ENCODE measurements around the gene RAD1. TPM values are rescaled to one million over a fixed set of nuclear protein-coding genes. Genes with fewer than 3 reads are reported as not detected.

Gene RAD1
- polyA plus RNA-seq, 1 donor = 28.8 TPM

GRCh38 chr5:34897646-34898045 is 17.7 kb downstream of the RAD1 start:
- no peaks in the 10 kb centered on the region for H3K9me3 ChIP-seq (ENCODE audit: control insufficient read depth, low read depth, low read length)
- no peak overlapping the region for H3K4me3 ChIP-seq (ENCODE audit: low read length)
- no peaks in the 10 kb centered on the region for H3K27me3 ChIP-seq (ENCODE audit: control insufficient read depth, insufficient read depth, low read length)
- H3K27ac ChIP-seq (ENCODE audit: low read length) = no peak overlapping the region
- no peaks in the 10 kb centered on the region for H3K36me3 ChIP-seq (ENCODE audit: control insufficient read depth, insufficient read depth, low read length)
- DNase-seq = no peak
- H3K4me1 ChIP-seq (ENCODE audit: control insufficient read depth, insufficient read depth, low read length) = peaks cover 5% of the 10 kb centered on the region

GRCh38 chr5:34895641-34896419 is 19.5 kb downstream of the RAD1 start:
- peaks cover 5% of the 10 kb centered on the region for H3K4me1 ChIP-seq (ENCODE audit: control insufficient read depth, insufficient read depth, low read length)
- peak in 1 of 2 donors; percentile 36 for DNase-seq
- WGBS (ENCODE audit: insufficient coverage, low lambda C conversion rate) = no CpG with 5 or more reads among the region's 2 CpGs

GRCh38 chr5:34894716-34895115 is 20.6 kb downstream of the RAD1 start:
- no peak overlapping the region for H3K27ac ChIP-seq (ENCODE audit: low read length)
- no peak overlapping the region for H3K4me3 ChIP-seq (ENCODE audit: low read length)
- H3K4me1 ChIP-seq (ENCODE audit: control insufficient read depth, insufficient read depth, low read length) = peaks cover 8% of the 10 kb centered on the region
- H3K27me3 ChIP-seq (ENCODE audit: control insufficient read depth, insufficient read depth, low read length) = no peaks in the 10 kb centered on the region
- H3K36me3 ChIP-seq (ENCODE audit: control insufficient read depth, insufficient read depth, low read length) = no peaks in the 10 kb centered on the region
- no CpG with 5 or more reads among the region's 1 CpG for WGBS (ENCODE audit: insufficient coverage, low lambda C conversion rate)
- DNase-seq = no peak
- no peaks in the 10 kb centered on the region for H3K9me3 ChIP-seq (ENCODE audit: control insufficient read depth, low read depth, low read length)

More at GRCh38 chr5:34895641-34896419, 19.5 kb downstream of the RAD1 start:
- H3K9me3 ChIP-seq (ENCODE audit: control insufficient read depth, low read depth, low read length) = no peaks in the 10 kb centered on the region
- H3K27ac ChIP-seq (ENCODE audit: low read length) = no peak overlapping the region
- H3K27me3 ChIP-seq (ENCODE audit: control insufficient read depth, insufficient read depth, low read length) = no peaks in the 10 kb centered on the region
- H3K4me3 ChIP-seq (ENCODE audit: low read length) = no peak overlapping the region
- no peaks in the 10 kb centered on the region for H3K36me3 ChIP-seq (ENCODE audit: control insufficient read depth, insufficient read depth, low read length)

DNA sequence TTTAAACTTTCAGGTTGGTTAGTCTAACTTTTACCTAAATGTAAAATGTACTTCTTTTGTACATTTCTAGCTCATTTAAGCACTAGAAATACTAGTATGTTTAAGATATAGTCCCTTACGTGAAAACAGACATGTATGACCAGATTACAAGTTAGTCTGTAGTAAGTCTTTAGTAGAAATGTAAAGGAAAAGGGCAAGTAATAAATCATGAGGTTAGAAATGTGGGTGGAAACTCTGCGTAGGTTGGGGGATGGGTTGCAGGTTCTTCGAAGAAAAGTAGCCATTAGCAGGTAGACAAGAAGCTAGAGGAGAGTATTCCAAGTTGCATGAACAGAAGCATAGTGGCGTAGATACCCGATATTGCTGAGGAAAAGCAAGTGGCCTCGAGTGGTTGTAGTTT is 22.9 kb downstream of the RAD1 start:
- Histone ChIP-seq H3K4me3 (ENCODE audit: low read length) (no peak overlapping the region), H3K27ac (ENCODE audit: low read length) (no peak overlapping the region), H3K4me1 (ENCODE audit: control insufficient read depth, insufficient read depth, low read length) (peaks cover 11% of the 10 kb centered on the region), H3K9me3 (ENCODE audit: control insufficient read depth, low read depth, low read length) (no peaks in the 10 kb centered on the region), H3K36me3 (ENCODE audit: control insufficient read depth, insufficient read depth, low read length) (no peaks in the 10 kb centered on the region), H3K27me3 (ENCODE audit: control insufficient read depth, insufficient read depth, low read length) (no peaks in the 10 kb centered on the region)
- DNase-seq = no peak
- WGBS (ENCODE audit: insufficient coverage, low lambda C conversion rate) = 94% methylated on average over 3 of the region's 6 CpGs

- Histone ChIP-seq H3K9me3 (ENCODE audit: control insufficient read depth, low read depth, low read length) (no peaks in the 10 kb centered on the region), H3K27ac (ENCODE audit: low read length) (no peak overlapping the region), H3K27me3 (ENCODE audit: control insufficient read depth, insufficient read depth, low read length) (no peaks in the 10 kb centered on the region), H3K36me3 (ENCODE audit: control insufficient read depth, insufficient read depth, low read length) (no peaks in the 10 kb centered on the region), H3K4me3 (ENCODE audit: low read length) (no peak overlapping the region), H3K4me1 (ENCODE audit: control insufficient read depth, insufficient read depth, low read length) (peaks cover 11% of the 10 kb centered on the region)
- no peak for DNase-seq
- WGBS (ENCODE audit: insufficient coverage, low lambda C conversion rate) = 100% methylated on average over 2 of the region's 5 CpGs
Measured at GRCh38 chr5:34891981-34892380, 23.3 kb downstream of the RAD1 start.

DNA sequence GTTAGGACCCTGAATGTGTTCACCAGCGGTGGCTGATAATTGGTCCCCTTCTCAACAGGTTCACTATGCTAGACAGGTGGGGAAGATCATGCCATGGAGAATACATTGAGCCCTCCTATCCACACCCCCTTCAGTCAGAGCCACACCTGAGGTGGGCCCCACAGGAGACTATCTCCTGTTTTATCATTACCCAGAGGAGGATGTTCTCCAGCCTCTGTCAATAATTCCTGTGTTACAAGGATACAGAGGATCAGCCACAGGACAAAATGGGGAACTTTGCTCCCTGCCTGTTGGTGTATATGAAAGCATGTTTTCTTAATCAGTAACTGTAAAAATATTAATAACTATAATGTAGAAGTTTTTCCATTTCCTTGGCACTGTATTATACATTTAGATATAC is 25.9 kb downstream of the RAD1 start:
- no peaks in the 10 kb centered on the region for H3K36me3 ChIP-seq (ENCODE audit: control insufficient read depth, insufficient read depth, low read length)
- H3K27ac ChIP-seq (ENCODE audit: low read length) = no peak overlapping the region
- peaks cover 6% of the 10 kb centered on the region for H3K4me1 ChIP-seq (ENCODE audit: control insufficient read depth, insufficient read depth, low read length)
- H3K9me3 ChIP-seq (ENCODE audit: control insufficient read depth, low read depth, low read length) = no peaks in the 10 kb centered on the region
- WGBS (ENCODE audit: insufficient coverage, low lambda C conversion rate) = no CpG with 5 or more reads among the region's 1 CpG
- peak in 1 of 2 donors; percentile 62 for DNase-seq
- H3K27me3 ChIP-seq (ENCODE audit: control insufficient read depth, insufficient read depth, low read length) = no peaks in the 10 kb centered on the region
- no peak overlapping the region for H3K4me3 ChIP-seq (ENCODE audit: low read length)

DNA sequence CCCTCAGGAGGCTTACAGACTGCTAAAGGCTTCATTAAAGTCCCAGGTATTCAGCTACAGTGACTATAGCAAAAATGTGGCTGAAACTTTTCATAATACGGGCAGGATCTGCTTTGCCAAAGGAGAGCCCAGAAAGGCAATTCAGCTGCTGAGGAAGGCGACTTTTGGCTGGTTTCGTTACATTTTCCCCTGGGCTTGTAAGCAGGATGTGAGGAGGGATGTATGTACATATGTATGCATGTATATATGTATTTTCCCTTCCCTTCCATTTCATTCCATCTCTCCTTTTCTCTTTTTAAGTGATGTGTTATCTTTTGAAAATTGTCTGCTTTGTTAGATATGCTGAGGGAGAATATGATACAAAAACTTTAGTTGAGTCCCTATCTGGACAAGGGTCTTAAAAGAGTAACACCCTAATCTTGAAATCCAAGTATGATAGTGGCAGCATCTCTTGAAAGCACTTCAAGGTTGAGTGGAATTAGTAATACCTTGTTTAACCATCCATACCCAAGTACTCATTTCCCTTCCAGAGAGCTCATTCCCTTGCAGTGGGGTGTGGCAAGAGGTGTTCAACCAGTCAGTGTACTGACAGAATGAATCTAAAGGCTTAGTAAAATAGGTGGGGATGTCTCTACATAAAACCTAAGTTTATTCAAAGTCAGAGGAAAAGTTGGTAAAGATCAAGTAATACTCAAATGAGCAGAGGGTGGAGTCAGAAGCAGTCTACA is 28.7 kb downstream of the RAD1 start:
- H3K4me3 ChIP-seq (ENCODE audit: low read length) = no peak overlapping the region
- DNase-seq = no peak
- peaks cover 6% of the 10 kb centered on the region for H3K4me1 ChIP-seq (ENCODE audit: control insufficient read depth, insufficient read depth, low read length)
- no peaks in the 10 kb centered on the region for H3K27me3 ChIP-seq (ENCODE audit: control insufficient read depth, insufficient read depth, low read length)
- H3K36me3 ChIP-seq (ENCODE audit: control insufficient read depth, insufficient read depth, low read length) = no peaks in the 10 kb centered on the region
- H3K9me3 ChIP-seq (ENCODE audit: control insufficient read depth, low read depth, low read length) = no peaks in the 10 kb centered on the region
- WGBS (ENCODE audit: insufficient coverage, low lambda C conversion rate) = no CpG with 5 or more reads among the region's 3 CpGs
- no peak overlapping the region for H3K27ac ChIP-seq (ENCODE audit: low read length)

GRCh38 chr5:34881246-34881645 is 34.1 kb downstream of the RAD1 start:
- Histone ChIP-seq H3K4me3 (ENCODE audit: low read length) (no peak overlapping the region), H3K36me3 (ENCODE audit: control insufficient read depth, insufficient read depth, low read length) (no peaks in the 10 kb centered on the region), H3K4me1 (ENCODE audit: control insufficient read depth, insufficient read depth, low read length) (no peaks in the 10 kb centered on the region), H3K27me3 (ENCODE audit: control insufficient read depth, insufficient read depth, low read length) (no peaks in the 10 kb centered on the region), H3K27ac (ENCODE audit: low read length) (no peak overlapping the region), H3K9me3 (ENCODE audit: control insufficient read depth, low read depth, low read length) (no peaks in the 10 kb centered on the region)
- DNase-seq = peak in 1 of 2 donors; percentile 47

DNA sequence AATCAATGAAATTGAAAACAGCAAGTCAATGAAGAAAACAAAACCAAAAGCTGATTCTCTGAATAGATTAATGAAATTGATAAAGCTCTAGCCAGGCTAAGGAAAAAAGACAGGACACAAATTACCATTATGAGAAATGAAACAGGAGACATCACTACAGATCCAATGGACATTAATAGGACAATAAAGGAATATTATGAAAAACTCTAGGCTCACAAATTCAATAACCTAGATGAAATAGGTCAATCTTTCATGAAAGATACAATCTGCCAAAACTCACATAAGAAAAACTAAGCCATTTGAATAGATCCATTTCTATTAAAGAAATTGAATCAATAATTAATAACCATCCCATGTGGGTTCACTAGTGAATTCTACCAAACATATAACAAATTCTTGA is 39.0 kb downstream of the RAD1 start:
- Histone ChIP-seq H3K4me3 (ENCODE audit: low read length) (no peak overlapping the region), H3K36me3 (ENCODE audit: control insufficient read depth, insufficient read depth, low read length) (no peaks in the 10 kb centered on the region), H3K27me3 (ENCODE audit: control insufficient read depth, insufficient read depth, low read length) (no peaks in the 10 kb centered on the region), H3K9me3 (ENCODE audit: control insufficient read depth, low read depth, low read length) (no peaks in the 10 kb centered on the region), H3K4me1 (ENCODE audit: control insufficient read depth, insufficient read depth, low read length) (no peaks in the 10 kb centered on the region), H3K27ac (ENCODE audit: low read length) (no peak overlapping the region)
- no peak for DNase-seq

- H3K36me3 ChIP-seq (ENCODE audit: control insufficient read depth, insufficient read depth, low read length) = no peaks in the 10 kb centered on the region
- WGBS (ENCODE audit: insufficient coverage, low lambda C conversion rate) = 100% methylated on average over 1 of the region's 2 CpGs
- no peak overlapping the region for H3K4me3 ChIP-seq (ENCODE audit: low read length)
- H3K9me3 ChIP-seq (ENCODE audit: control insufficient read depth, low read depth, low read length) = no peaks in the 10 kb centered on the region
- H3K27ac ChIP-seq (ENCODE audit: low read length) = no peak overlapping the region
- DNase-seq = no peak
- peaks cover 4% of the 10 kb centered on the region for H3K4me1 ChIP-seq (ENCODE audit: control insufficient read depth, insufficient read depth, low read length)
- no peaks in the 10 kb centered on the region for H3K27me3 ChIP-seq (ENCODE audit: control insufficient read depth, insufficient read depth, low read length)
Measured at GRCh38 chr5:34870382-34870781, 44.9 kb downstream of the RAD1 start.

- Histone ChIP-seq H3K4me3 (ENCODE audit: low read length) (no peak overlapping the region), H3K9me3 (ENCODE audit: control insufficient read depth, low read depth, low read length) (no peaks in the 10 kb centered on the region), H3K36me3 (ENCODE audit: control insufficient read depth, insufficient read depth, low read length) (no peaks in the 10 kb centered on the region), H3K4me1 (ENCODE audit: control insufficient read depth, insufficient read depth, low read length) (peaks cover 4% of the 10 kb centered on the region), H3K27ac (ENCODE audit: low read length) (peak overlapping the region; percentile 28), H3K27me3 (ENCODE audit: control insufficient read depth, insufficient read depth, low read length) (no peaks in the 10 kb centered on the region)
- 33% methylated on average over 1 of the region's 1 CpG for WGBS (ENCODE audit: insufficient coverage, low lambda C conversion rate)
- no peak for DNase-seq
Measured at GRCh38 chr5:34869256-34869655, 46.0 kb downstream of the RAD1 start.
